HCT116 (cell line): ENCODE results near the gene NKAIN4. TPM values are rescaled to one million over a fixed set of nuclear protein-coding genes. Genes with fewer than 3 reads are reported as not detected.

Experiments used
- CBX3 ChIP-seq: IDR thresholded peaks from 2 replicates; pipeline ENCODE4 v1.6.1; 2012; ENCODE audit warnings: low read depth
- CEBPB ChIP-seq: IDR thresholded peaks from 2 replicates; pipeline ENCODE4 v1.6.1; 2012; ENCODE audit warnings: low read depth
- EZH2phosphoT487 ChIP-seq: fragments of 200-600 bp; IDR thresholded peaks from 2 replicates; pipeline ENCODE4 v1.6.1; 2018; ENCODE audit warnings: antibody characterized with exemption, borderline replicate concordance
- JUND ChIP-seq: IDR thresholded peaks from 2 replicates; pipeline ENCODE4 v1.6.1; 2012
- POLR2A ChIP-seq: IDR thresholded peaks from 2 replicates; pipeline ENCODE4 v1.7.0; 2011; ENCODE audit warnings: borderline replicate concordance; ENCODE audit not compliant: insufficient read depth, insufficient read length; ENCODE audit errors: extremely low read depth
- SIN3A ChIP-seq: IDR thresholded peaks from 2 replicates; pipeline ENCODE4 v1.6.1; 2012; ENCODE audit warnings: low read depth
- total RNA-seq: library from RNA; stranded (reverse); gene quantifications from one replicate; pipeline ENCODE4 v1.2.1, GENCODE V29; 2021; ENCODE audit not compliant: unreplicated experiment
- TF ChIP-seq, protein P1 (sequence below): IDR thresholded peaks from 2 replicates; pipeline ENCODE4 v1.6.1; 2011; ENCODE audit warnings: mild to moderate bottlenecking, low read length, moderate library complexity; ENCODE audit not compliant: insufficient replicate concordance; ENCODE audit errors: extremely low read depth
- TF ChIP-seq, protein P2 (sequence below): IDR thresholded peaks from 2 replicates; pipeline ENCODE4 v1.6.1; 2012; ENCODE audit warnings: low read depth

The NKAIN4 gene
- total RNA-seq, 1 experiment from 2014 or later: not detected

DNA sequence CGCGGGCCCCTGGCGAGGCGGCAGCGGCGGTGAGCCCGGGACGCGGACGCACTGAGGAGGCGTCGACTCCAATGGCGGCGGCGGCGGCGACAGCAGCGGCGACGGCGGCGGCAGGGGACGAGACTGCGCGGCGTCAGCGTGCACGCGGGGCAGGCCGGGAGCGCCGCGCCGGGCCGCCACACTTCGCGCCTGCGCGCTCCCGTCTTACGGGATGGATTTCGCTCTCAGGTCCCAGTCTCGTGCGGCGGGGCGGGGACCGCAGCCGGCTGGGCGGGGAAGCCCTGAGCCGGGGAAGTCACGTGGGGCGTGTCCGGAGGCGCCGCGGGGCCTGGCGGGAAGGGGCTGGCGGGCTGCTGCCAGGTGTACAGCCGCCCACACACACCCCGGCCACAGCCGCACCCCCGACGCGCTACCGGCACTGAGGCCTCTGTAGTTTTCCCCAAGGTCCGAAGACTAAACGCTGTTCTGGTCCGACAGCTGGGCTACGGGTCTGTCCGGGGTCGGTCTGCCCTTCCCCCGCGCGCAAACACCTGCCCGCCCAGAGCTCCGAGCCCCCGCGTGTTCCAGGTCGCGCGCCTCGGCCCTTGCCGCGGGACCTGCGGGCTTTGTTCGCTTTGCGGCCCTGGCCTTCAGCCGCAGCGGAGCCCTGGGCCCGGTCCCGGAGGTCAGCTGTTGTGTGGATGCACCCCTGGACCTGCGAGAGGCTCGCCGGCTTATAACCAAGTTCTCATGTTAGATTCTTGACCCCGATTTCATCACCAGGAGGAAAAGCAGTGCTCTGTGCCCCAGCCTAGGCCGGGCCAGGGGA lies 38.0 kb downstream of the NKAIN4 start, which contains the start of gene YTHDF1 (continued):
- no peak for TF ChIP-seq CBX3
- TF ChIP-seq EZH2phosphoT487: no peak
- peak; percentile 36; the same call in 1 of the 2 replicates for TF ChIP-seq SIN3A
- TF ChIP-seq JUND: no peak
- TF ChIP-seq, protein P1, sequence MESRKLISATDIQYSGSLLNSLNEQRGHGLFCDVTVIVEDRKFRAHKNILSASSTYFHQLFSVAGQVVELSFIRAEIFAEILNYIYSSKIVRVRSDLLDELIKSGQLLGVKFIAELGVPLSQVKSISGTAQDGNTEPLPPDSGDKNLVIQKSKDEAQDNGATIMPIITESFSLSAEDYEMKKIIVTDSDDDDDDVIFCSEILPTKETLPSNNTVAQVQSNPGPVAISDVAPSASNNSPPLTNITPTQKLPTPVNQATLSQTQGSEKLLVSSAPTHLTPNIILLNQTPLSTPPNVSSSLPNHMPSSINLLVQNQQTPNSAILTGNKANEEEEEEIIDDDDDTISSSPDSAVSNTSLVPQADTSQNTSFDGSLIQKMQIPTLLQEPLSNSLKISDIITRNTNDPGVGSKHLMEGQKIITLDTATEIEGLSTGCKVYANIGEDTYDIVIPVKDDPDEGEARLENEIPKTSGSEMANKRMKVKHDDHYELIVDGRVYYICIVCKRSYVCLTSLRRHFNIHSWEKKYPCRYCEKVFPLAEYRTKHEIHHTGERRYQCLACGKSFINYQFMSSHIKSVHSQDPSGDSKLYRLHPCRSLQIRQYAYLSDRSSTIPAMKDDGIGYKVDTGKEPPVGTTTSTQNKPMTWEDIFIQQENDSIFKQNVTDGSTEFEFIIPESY: peak; percentile 15
- TF ChIP-seq POLR2A: peak; percentile 54
- no peak for TF ChIP-seq CEBPB
- TF ChIP-seq, protein P2, sequence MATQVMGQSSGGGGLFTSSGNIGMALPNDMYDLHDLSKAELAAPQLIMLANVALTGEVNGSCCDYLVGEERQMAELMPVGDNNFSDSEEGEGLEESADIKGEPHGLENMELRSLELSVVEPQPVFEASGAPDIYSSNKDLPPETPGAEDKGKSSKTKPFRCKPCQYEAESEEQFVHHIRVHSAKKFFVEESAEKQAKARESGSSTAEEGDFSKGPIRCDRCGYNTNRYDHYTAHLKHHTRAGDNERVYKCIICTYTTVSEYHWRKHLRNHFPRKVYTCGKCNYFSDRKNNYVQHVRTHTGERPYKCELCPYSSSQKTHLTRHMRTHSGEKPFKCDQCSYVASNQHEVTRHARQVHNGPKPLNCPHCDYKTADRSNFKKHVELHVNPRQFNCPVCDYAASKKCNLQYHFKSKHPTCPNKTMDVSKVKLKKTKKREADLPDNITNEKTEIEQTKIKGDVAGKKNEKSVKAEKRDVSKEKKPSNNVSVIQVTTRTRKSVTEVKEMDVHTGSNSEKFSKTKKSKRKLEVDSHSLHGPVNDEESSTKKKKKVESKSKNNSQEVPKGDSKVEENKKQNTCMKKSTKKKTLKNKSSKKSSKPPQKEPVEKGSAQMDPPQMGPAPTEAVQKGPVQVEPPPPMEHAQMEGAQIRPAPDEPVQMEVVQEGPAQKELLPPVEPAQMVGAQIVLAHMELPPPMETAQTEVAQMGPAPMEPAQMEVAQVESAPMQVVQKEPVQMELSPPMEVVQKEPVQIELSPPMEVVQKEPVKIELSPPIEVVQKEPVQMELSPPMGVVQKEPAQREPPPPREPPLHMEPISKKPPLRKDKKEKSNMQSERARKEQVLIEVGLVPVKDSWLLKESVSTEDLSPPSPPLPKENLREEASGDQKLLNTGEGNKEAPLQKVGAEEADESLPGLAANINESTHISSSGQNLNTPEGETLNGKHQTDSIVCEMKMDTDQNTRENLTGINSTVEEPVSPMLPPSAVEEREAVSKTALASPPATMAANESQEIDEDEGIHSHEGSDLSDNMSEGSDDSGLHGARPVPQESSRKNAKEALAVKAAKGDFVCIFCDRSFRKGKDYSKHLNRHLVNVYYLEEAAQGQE: no peak
